ENCODE measurements around the gene RNF157.
"Not testable (repeated sequence)": the region's sequence is repeated elsewhere in the genome, so short reads cannot be mapped to it uniquely, and the experiment has no call there.

Gene RNF157

GRCh38 chr17:76234354-76234679 lies 6.0 kb downstream of the RNF157 start:
- no peak for DNase-seq (ENCODE audit: low read depth)

GRCh38 chr17:76233588-76234353 lies 6.5 kb downstream of the RNF157 start:
- no peak for DNase-seq (ENCODE audit: low read depth)

GRCh38 chr17:76232342-76232741 lies 8.0 kb downstream of the RNF157 start:
- no peak for DNase-seq (ENCODE audit: low read depth)

GRCh38 chr17:76226749-76227148 lies 13.5 kb downstream of the RNF157 start:
- not testable (repeated sequence) for DNase-seq (ENCODE audit: low read depth)

- DNase-seq (ENCODE audit: low read depth), result not testable (repeated sequence)
These were observed 14.8 kb downstream of the RNF157 start for GRCh38 chr17:76225373-76226086.

- DNase-seq (ENCODE audit: low read depth), result no peak
These were observed 16.5 kb downstream of the RNF157 start for GRCh38 chr17:76223802-76224201.

- no peak for DNase-seq (ENCODE audit: low read depth)
These were observed 20.5 kb downstream of the RNF157 start for GRCh38 chr17:76219670-76220383.

GRCh38 chr17:76217081-76217480 lies 23.2 kb downstream of the RNF157 start:
- no peak for DNase-seq (ENCODE audit: low read depth)

- DNase-seq (ENCODE audit: low read depth), result no peak
These were observed 26.8 kb downstream of the RNF157 start for GRCh38 chr17:76213491-76213890.

- DNase-seq (ENCODE audit: low read depth), result no peak
These were observed 32.2 kb downstream of the RNF157 start for GRCh38 chr17:76208120-76208519.

GRCh38 chr17:76207275-76208059 lies 32.8 kb downstream of the RNF157 start:
- no peak for DNase-seq (ENCODE audit: low read depth)

GRCh38 chr17:76205542-76206144 lies 34.6 kb downstream of the RNF157 start:
- DNase-seq (ENCODE audit: low read depth), result not testable (repeated sequence)

GRCh38 chr17:76204277-76204676 lies 36.0 kb downstream of the RNF157 start:
- DNase-seq (ENCODE audit: low read depth), result no peak

GRCh38 chr17:76200354-76200753 lies 39.9 kb downstream of the RNF157 start:
- no peak for DNase-seq (ENCODE audit: low read depth)

GRCh38 chr17:76199469-76199868 lies 40.8 kb downstream of the RNF157 start:
- DNase-seq (ENCODE audit: low read depth), result no peak

GRCh38 chr17:76198702-76199101 lies 41.6 kb downstream of the RNF157 start:
- no peak for DNase-seq (ENCODE audit: low read depth)

GRCh38 chr17:76197911-76198310 lies 42.4 kb downstream of the RNF157 start:
- no peak for DNase-seq (ENCODE audit: low read depth)

GRCh38 chr17:76196675-76197074 lies 43.6 kb downstream of the RNF157 start:
- DNase-seq (ENCODE audit: low read depth), result no peak

- DNase-seq (ENCODE audit: low read depth), result no peak
These were observed 44.8 kb downstream of the RNF157 start for GRCh38 chr17:76195281-76196096.

- DNase-seq (ENCODE audit: low read depth), result no peak
These were observed 46.7 kb downstream of the RNF157 start for GRCh38 chr17:76193591-76193990.

- no peak for DNase-seq (ENCODE audit: low read depth)
These were observed 48.4 kb downstream of the RNF157 start for GRCh38 chr17:76191896-76192295.

Data from stimulated activated CD8-positive, alpha-beta memory T cell treated with anti-CD3 and anti-CD28 coated beads, Interleukin-4, amount 100 ng/mL, for 24 hours (primary cell).